ENCODE data around the gene IGSF23.

IGSF23 gene

DNA sequence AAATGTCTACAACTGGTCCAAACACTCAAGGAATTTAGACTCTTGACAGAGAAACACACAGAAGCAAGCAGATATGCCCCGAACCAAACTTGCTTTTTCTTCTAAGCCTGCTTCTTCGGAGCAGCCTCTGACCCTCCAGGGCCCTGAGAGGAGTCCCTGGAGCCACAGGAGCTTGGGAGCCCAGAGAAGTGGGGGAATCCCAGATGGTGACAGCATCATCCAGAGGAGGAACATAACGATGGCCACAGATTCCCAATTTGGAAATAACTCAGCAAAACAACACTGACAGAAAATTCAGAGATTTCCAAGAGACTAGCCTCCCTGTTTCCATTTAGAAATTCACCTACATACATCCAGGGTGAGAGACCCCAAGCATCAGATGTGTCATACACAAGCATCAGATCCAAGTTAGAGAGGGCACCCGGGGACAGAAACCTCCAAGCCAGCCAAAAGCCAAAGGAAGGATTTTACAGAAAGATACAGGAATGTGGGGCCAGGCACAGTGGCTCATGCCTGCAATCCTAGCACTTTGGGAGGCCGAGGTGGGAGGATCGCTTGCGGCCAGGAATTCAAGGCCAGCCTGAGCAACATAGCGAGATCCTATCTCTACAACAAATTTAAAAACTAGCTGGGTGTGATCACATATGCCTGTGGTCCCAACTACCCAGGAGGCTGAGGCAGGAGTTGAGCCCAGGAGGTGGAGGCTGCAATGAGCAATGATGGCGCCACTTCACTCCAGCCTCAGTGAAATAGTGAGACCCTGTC lies 28.3 kb downstream of the IGSF23 start:
- DNase-seq (ENCODE audit: low read depth): no peak

DNA sequence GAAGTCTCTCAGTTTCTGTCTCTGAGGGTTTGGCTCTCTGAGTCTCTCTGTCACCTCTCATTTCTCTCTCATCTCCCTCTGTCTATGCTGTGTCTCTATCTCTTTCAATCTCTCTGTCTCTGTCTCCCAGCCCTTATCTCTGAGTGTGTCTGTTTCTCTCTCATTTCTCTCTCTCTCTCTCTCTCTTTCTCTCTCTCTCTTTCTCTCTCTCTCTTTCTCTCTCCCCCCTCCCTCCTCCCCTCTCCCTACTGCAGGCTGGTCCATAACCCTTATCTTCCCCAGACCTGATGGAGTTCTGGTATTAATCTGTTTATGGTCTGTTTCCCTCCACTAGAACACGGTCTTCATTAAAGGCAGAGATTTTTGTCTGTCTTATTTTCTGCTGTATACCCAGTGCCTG lies 29.0 kb downstream of the IGSF23 start:
- DNase-seq (ENCODE audit: low read depth): no peak

DNA sequence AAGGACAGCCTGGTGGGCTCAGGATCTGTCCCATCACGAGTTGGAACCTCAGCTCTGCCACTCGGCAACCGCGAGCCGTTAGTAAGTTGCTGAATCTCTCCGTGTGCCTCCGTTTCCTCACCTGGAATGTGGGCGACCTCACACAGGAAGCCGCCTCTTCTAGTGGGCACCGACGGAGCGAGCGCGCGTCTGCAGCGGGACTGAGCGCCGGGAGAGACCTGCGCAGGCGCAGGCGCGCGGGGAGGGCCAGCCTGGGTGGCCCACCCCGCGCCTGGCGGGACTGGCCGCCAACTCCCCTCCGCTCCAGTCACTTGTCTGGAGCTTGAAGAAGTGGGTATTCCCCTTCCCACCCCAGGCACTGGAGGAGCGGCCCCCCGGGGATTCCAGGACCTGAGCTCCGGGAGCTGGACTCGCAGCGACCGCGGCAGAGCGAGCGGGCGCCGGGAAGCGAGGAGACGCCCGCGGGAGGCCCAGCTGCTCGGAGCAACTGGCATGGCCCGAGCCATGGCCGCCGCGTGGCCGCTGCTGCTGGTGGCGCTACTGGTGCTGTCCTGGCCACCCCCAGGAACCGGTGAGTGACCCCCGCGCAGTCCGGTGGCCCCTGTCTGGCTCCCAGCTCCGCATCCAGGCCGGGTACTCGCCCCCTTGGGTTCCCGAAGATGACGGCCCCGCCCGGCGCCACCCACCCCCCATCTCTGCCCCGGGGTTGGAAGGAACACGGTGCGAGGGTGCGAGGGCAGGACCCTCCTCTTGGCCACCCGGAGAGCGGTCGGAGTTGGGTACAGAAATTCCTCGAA lies 30.4 kb downstream of the IGSF23 start, which contains the start of gene PVR:
TSS of gene PVR (plus strand) at position 306 of the 797 bp plus-strand sequence. CDS start at position 493, 187 bp downstream.
- peak; percentile 31 for DNase-seq (ENCODE audit: low read depth)

DNA sequence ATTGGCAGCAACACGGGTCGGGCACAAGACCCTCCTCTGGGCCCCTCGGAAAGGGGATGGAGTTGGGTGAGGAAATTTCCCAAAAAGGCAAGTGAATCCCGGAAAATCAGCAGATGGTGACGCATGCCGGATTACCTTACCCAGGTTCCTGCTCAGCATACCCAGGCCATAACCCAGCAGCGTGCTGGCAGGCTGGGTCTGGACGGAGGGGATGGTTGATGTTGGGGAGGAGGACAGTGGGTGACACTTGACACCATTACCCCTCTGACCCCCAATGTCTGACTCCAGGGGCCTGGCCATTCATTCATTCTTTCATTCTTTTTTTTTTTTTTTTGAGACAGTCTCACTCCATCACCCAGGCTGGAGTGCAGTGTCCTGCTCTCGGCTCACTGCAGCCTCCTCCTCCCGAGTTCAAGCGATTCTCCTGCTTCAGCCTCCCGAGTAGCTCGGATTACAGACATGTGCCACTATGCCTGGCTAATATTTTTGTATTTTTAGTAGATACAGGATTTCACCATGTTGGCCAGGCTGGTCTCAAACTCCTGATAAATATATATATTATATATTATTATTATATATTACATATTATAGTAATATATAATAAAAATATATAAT lies 31.1 kb downstream of the IGSF23 start:
- DNase-seq (ENCODE audit: low read depth): no peak

DNA sequence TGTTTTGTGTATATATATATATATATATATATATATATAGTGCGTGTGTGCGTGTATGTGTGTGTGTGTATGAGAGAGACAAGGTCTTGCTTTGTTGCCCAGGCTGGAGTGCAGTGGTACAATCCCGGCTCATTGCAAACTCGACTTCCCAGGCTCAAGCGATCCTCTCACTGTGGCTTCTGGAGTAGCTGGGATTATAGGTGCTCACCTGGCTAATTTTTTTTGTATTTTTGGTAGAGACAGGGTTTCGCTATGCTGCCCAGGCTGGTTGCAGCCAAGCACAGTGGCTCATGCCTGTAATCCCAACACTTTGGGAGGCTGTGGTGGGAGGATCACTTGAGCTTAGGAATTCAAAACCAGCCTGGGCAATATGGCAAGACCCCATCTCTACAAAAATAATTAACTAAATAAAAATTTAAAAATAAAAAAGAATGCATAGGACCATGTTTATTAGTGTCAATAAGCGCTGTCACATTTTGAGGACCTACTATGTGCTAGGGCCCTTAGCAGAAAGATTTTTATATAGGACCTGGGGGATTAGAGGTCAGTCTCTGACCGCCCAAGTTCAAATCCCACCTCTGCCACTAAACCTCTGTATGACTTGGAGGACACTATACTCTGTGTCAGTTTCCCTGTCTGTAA lies 32.2 kb downstream of the IGSF23 start:
- DNase-seq (ENCODE audit: low read depth): no peak

DNA sequence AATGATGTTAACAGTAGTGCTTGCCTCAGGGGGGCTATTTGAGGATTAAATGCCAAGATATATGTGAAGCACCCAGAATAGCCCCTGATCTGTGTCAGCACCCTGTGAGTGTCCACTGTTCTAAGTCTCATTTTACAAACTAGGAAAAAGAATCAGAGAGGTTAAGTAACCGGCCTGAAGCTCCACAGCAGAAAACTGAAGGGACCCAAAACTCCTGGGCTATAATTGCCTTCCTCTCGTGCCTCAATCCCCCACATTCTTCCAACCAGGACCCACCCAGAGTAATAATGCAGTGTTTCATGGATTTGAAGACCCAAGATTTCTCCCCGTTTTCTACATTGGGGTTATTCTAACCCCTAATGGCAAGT lies 32.7 kb downstream of the IGSF23 start:
- DNase-seq (ENCODE audit: low read depth): no peak

DNA sequence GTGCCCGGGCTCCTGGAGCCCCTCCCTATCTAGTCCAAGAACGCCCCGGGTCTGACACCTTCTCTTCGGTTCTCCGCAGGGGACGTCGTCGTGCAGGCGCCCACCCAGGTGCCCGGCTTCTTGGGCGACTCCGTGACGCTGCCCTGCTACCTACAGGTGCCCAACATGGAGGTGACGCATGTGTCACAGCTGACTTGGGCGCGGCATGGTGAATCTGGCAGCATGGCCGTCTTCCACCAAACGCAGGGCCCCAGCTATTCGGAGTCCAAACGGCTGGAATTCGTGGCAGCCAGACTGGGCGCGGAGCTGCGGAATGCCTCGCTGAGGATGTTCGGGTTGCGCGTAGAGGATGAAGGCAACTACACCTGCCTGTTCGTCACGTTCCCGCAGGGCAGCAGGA lies 33.8 kb downstream of the IGSF23 start:
- no peak for DNase-seq (ENCODE audit: low read depth)

DNA sequence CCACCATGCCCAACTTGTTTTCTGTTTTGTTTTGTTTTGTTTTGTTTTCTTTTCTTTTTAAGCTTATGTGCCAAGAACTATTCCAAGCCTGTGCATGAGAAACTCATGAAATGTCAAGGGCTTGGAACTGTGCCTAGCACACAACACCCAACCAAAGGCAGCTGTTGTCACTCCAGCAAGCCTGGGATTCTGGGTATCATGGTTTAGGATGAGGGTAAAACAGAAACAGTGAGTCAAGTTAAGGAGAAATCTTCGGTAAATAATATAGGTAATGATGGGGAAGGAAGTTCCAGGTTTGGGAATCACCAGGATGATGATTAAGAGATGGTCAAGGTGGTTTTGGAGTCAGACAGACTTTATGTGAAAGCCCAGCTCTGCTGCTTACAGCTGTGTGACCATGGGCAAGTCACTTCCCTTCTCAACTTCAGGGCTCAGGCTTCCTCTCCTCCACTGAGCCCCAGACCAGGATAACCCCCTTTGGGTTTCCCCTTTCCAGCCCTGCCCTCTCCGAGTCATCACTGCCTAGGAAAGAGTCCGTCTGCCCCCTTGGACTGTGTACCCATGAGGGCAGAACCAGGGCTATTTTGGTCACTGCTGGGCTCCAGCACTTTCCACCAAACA lies 35.4 kb downstream of the IGSF23 start:
- DNase-seq (ENCODE audit: low read depth): no peak

DNA sequence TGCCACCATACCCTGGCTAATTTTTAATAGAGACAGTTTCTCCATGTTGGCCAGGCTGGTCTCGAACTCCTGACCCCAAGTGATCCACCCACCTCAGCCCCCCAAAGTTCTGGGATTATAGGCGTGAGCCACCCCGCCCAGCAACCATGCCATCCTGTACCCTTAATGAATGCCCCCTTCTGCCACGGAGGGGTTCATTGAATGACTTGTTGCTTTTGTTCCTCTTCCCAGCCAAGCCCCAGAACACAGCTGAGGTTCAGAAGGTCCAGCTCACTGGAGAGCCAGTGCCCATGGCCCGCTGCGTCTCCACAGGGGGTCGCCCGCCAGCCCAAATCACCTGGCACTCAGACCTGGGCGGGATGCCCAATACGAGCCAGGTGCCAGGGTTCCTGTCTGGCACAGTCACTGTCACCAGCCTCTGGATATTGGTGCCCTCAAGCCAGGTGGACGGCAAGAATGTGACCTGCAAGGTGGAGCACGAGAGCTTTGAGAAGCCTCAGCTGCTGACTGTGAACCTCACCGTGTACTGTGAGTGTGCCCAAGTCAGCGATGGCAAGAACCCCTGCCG lies 36.3 kb downstream of the IGSF23 start:
- DNase-seq (ENCODE audit: low read depth): no peak

DNA sequence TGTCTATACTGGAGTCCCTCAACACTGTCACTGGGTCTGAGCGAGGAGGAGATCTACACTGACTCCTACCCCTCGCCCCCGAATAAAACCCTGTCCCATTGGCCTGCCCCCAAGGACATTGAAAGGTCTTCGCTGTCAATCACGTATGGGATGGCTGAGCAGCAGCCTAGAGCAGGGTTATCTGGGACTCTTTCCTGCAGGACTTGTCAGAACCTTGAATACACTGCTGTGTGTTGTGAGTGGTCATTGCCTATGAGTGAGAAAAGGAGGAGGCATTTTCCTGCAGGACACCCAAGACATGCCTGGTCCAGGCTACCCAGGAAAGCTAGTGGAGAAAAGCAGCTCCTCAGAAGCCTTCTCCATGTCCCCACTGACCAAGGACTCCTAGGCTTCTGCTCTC lies 40.0 kb downstream of the IGSF23 start:
- no peak for DNase-seq (ENCODE audit: low read depth)

DNA sequence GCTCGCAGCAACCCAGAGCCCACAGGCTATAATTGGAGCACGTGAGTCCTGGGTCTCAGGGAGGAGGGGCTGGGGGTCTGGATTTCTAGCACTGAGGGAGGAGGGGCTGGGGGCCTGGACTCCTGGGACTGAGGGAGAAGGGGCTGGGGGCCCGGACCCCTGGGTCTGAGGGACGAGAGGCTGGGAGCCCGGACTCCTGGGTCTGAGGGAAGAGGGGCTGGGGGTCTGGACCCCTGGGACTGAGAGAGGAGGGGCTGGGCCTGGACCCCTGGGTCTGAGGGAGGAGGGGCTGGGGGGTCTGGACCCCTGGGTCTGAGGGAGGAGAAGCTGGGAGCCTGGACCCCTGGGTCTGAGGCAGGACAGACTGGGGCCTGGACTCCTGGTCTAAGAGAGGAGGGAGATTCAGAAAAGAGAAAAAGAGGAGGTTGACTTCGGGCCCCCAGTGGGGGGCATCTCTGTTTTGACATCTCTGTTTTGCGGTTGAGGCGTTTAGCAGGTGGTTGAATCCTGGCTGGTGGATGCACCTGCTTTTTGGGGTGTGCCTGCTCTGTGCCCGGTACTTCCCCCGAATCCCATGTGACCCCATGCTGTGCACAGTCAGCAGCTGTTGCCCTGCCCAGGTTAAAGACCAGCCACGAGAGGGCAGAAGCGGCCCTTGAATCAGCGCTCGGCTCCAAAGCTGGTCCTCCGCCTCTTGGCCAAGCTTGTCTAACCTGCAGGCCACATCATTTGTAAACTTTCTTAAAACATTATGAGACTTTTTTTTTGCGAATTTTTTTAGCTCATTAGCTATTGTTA lies 40.8 kb downstream of the IGSF23 start:
- DNase-seq (ENCODE audit: low read depth): peak; percentile 41

DNA sequence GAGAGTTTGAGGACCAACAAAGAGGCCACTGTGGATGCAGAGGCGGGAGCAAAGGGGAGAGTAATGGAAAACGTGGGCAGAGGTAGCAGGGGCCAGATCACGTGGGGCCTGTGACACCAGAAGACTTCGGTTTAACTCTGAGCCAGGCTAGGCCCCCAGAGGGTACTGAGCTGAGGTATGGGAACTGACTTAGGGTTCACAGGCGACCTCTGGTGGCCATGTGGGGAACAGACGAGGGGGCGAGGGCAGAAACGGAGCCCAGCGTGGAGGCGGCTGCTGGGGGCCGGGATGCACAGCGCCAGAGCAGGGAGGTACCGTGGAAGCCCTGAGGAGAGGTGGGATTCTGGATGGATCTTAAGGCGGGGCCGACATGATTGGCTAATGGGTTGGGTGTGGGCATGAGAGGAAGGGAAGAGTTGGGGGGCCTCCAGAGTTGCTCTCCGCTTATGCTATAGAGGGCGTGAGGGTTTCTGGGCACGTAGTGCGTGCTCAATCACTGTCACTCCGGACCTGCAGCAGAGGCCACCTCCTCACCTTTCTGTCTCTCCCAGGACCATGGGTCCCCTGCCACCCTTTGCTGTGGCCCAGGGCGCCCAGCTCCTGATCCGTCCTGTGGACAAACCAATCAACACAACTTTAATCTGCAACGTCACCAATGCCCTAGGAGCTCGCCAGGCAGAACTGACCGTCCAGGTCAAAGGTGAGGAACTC lies 44.0 kb downstream of the IGSF23 start:
- DNase-seq (ENCODE audit: low read depth): peak; percentile 45

DNA sequence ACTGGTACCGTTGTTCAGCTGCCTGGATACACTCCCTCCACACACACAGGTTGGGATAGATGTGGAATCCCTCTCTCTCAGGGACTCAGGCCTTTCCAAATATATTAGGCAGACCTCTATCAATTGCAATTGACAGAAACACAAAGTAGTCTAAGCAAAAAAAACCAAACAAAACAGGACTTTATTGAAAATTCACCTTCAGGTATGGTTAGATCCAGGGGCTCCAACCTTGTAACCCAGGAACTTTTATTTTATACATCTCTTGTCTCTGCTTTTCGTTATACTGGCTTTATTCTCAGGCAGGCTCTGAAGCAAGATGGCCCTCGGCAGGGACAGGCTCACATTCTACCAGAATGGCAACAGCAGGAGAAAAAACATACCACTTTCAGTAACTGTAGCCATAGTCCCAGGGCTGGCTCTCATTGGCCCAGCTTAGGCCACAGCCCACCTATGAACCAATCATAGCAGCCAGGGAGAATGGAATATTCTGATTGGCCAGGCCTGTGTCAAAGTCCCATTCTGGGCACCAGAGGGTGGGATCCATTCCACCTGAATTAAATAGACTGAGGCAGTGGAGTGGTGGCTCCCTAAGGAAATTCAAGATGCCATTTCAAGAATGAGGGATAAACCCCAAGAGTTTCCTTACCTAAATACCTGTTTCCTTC lies 44.8 kb downstream of the IGSF23 start:
- no peak for DNase-seq (ENCODE audit: low read depth)

DNA sequence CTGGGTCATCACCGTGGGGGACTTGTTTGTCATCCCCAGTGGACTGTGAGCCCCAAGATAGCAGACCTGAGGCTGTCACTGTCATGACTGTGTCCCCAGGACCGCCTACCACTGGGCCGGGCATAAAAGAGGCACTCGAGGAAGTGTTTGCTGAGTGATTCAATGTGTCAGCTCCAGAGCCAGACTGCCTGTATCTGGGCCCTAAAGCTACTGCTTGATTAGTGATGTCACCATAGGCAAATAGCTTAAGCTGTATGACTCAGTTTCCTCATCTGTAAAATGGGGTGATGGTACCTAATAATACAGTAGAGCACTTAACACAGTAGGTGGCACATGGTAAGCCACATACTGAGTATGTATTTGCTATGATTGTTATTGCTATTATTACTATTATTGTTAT lies 46.7 kb downstream of the IGSF23 start:
- DNase-seq (ENCODE audit: low read depth): no peak

DNA sequence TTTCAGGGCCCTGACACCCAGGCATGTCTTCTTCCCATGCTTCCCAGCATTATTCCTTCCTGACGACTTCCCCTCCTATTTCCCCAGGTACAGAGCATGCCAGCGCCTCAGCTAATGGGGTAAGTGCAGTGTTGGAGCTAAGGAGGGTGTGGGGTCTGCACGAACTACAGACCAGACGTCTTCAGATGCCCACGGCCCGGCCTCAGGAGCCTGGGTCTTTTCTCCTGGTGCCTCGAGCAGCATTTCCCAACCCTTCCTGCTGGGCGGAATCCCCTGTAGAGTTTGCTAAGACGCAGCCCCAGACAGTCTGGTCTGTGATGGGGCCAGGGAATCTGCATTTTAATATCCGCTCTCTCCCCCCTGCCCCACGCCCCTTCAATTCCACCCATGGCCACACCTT lies 47.8 kb downstream of the IGSF23 start:
- DNase-seq (ENCODE audit: low read depth): no peak

DNA sequence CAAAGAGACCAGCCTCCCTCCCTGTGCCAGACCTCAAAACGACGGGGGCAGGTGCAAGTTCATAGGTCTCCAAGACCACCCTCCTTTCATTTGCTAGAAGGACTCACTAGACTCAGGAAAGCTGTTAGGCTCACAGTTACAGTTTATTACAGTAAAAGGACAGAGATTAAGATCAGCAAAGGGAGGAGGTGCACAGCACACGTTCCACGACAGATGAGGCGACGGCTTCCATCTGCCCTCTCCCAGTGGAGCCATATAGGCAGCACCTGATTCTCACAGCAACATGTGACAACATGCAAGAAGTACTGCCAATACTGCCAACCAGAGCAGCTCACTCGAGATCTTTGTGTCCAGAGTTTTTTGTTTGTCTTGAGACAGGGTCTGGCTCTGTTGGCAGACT lies 48.5 kb downstream of the IGSF23 start:
- DNase-seq (ENCODE audit: low read depth): no peak

DNA sequence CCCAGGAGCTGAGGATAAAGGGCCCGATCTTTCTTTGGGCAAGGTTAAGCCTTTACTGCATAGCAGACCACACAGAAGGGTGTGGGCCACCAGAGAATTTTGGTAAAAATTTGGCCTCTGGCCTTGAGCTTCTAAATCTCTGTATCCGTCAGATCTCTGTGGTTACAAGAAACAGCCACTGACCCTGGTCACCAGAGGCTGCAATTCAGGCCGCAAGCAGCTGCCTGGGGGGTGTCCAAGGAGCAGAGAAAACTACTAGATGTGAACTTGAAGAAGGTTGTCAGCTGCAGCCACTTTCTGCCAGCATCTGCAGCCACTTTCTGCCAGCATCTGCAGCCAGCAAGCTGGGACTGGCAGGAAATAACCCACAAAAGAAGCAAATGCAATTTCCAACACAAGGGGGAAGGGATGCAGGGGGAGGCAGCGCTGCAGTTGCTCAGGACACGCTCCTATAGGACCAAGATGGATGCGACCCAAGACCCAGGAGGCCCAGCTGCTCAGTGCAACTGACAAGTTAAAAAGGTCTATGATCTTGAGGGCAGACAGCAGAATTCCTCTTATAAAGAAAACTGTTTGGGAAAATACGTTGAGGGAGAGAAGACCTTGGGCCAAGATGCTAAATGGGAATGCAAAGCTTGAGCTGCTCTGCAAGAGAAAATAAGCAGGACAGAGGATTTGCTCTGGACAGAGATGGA lies 49.5 kb downstream of the IGSF23 start:
- no peak for DNase-seq (ENCODE audit: low read depth)

DNA sequence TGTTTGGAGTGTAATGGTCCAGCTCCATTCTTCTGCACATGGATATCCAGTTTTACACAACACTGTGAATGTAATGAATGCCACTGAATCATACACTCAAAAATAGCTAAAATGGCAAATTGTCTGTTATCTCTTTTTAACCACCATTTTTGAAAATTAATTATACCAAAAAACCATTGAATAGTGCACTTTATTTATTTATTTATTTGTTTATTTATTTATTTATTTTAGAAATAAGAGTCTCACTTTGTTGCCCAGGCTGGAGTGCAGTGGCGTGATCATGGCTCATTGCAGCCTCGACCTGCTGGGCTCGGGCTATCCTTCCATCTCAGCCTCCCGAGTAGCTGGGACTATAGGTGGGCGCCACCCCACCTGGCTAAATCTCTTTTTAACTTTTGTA lies 50.6 kb downstream of the IGSF23 start:
- no peak for DNase-seq (ENCODE audit: low read depth)

DNA sequence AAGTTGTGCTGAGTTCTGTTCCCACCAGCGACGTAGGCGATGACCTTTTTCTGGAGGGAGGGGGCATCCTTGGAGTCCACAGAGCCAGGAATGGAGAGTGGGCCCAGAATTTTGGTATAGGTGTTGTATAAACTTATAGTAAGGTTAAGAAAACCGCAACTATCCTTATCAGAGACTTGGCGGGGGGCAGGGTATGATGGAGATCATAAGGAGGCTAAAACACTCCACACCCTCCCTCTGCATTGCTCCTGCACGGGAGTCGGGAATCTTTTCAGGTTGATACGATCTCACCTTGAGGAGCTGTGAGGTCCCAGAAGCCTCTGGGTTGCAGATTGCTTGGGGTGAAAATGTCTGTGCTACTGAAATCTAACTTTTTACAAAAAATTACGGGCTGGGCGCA lies 51.6 kb downstream of the IGSF23 start:
- no peak for DNase-seq (ENCODE audit: low read depth)

Measured in CMK (cell line).